WTC11 (cell line): ENCODE data around the gene DLL4. TPM values are rescaled to one million over a fixed set of nuclear protein-coding genes. Genes with fewer than 3 reads are reported as not detected.
A peak's percentile ranks its signal among the peaks of the same experiment; 100 is the strongest.

Source experiments
- AR ChIP-seq: fragments of 250-450 bp; sonication (Bioruptor Pico); IDR thresholded peaks from 2 replicates; pipeline ENCODE4 v1.9.0; 2021; ENCODE audit warnings: mild to moderate bottlenecking
- ATF3 ChIP-seq: sonication (generic); formaldehyde crosslinking; conservative IDR thresholded peaks from 2 replicates; pipeline ENCODE4 v1.8.1; 2022; ENCODE audit warnings: mild to moderate bottlenecking, missing genetic modification reagents
- ATF6 ChIP-seq: sonication (generic); formaldehyde crosslinking; IDR thresholded peaks from 2 replicates; pipeline ENCODE4 v1.8.1; 2023; ENCODE audit warnings: mild to moderate bottlenecking, missing genetic modification reagents
- CBFB ChIP-seq: sonication (generic); formaldehyde crosslinking; IDR thresholded peaks from 2 replicates; pipeline ENCODE4 v1.8.1; 2022; ENCODE audit warnings: mild to moderate bottlenecking, low read depth, missing genetic modification reagents
- EMX1 ChIP-seq: fragments of 250-450 bp; sonication (Bioruptor Pico); IDR thresholded peaks from 2 replicates; pipeline ENCODE4 v1.8.0; 2021; ENCODE audit warnings: mild to moderate bottlenecking
- ESRRA ChIP-seq: sonication (generic); formaldehyde crosslinking; IDR thresholded peaks from 2 replicates; pipeline ENCODE4 v1.8.1; 2022; ENCODE audit warnings: mild to moderate bottlenecking, missing genetic modification reagents, borderline replicate concordance
- ETV6 ChIP-seq: sonication (generic); formaldehyde crosslinking; IDR thresholded peaks from 2 replicates; pipeline ENCODE4 v1.8.1; 2022; ENCODE audit warnings: mild to moderate bottlenecking, missing genetic modification reagents
- FOXK1 ChIP-seq: sonication (generic); formaldehyde crosslinking; IDR thresholded peaks from 2 replicates; pipeline ENCODE4 v1.8.0; 2022; ENCODE audit warnings: mild to moderate bottlenecking, moderate library complexity, missing genetic modification reagents
- FOXP4 ChIP-seq: sonication (generic); formaldehyde crosslinking; IDR thresholded peaks from 2 replicates; pipeline ENCODE4 v1.8.0; 2022; ENCODE audit warnings: mild to moderate bottlenecking, missing genetic modification reagents
- MLX ChIP-seq: sonication (generic); formaldehyde crosslinking; IDR thresholded peaks from 2 replicates; pipeline ENCODE4 v1.8.1; 2023; ENCODE audit warnings: mild to moderate bottlenecking, missing genetic modification reagents, moderate library complexity
- MXD4 ChIP-seq: fragments of 250-450 bp; sonication (Bioruptor Pico); IDR thresholded peaks from 2 replicates; pipeline ENCODE4 v1.8.0; 2021; ENCODE audit warnings: mild to moderate bottlenecking, moderate library complexity, borderline replicate concordance
- NFATC4 ChIP-seq: fragments of 250-450 bp; sonication (Bioruptor Pico); IDR thresholded peaks from 2 replicates; pipeline ENCODE4 v1.9.0; 2021; ENCODE audit warnings: mild to moderate bottlenecking
- NFE2L1 ChIP-seq: sonication (generic); formaldehyde crosslinking; IDR thresholded peaks from 2 replicates; pipeline ENCODE4 v1.8.1; 2023; ENCODE audit warnings: missing genetic modification reagents
- OVOL2 ChIP-seq: fragments of 250-450 bp; sonication (Bioruptor Pico); IDR thresholded peaks from 2 replicates; pipeline ENCODE4 v1.9.0; 2021; ENCODE audit warnings: mild to moderate bottlenecking, borderline replicate concordance
- PREB ChIP-seq: sonication (generic); formaldehyde crosslinking; IDR thresholded peaks from 2 replicates; pipeline ENCODE4 v1.8.1; 2022; ENCODE audit warnings: mild to moderate bottlenecking, missing genetic modification reagents, moderate library complexity, borderline replicate concordance
- PRRX2 ChIP-seq: fragments of 250-450 bp; sonication (Bioruptor Pico); IDR thresholded peaks from 2 replicates; pipeline ENCODE4 v1.8.0; 2021; ENCODE audit warnings: mild to moderate bottlenecking
- SMAD4 ChIP-seq: sonication (generic); formaldehyde crosslinking; IDR thresholded peaks from 2 replicates; pipeline ENCODE4 v1.8.0; 2022; ENCODE audit warnings: mild to moderate bottlenecking, missing genetic modification reagents
- TP53 ChIP-seq: sonication (generic); formaldehyde crosslinking; IDR thresholded peaks from 2 replicates; pipeline ENCODE4 v1.8.1; 2023; ENCODE audit warnings: mild to moderate bottlenecking, missing genetic modification reagents
- USF1 ChIP-seq: sonication (generic); formaldehyde crosslinking; IDR thresholded peaks from 2 replicates; pipeline ENCODE4 v1.8.0; 2022; ENCODE audit warnings: mild to moderate bottlenecking, missing genetic modification reagents
- ZNF121 ChIP-seq: sonication (generic); formaldehyde crosslinking; IDR thresholded peaks from 2 replicates; pipeline ENCODE4 v1.8.0; 2023; ENCODE audit warnings: missing genetic modification reagents
- ZNF281 ChIP-seq: sonication (generic); formaldehyde crosslinking; IDR thresholded peaks from 2 replicates; pipeline ENCODE4 v1.8.0; 2023; ENCODE audit warnings: mild to moderate bottlenecking, missing genetic modification reagents
- ZNF423 ChIP-seq: fragments of 250-450 bp; sonication (Bioruptor Pico); IDR thresholded peaks from 2 replicates; pipeline ENCODE4 v2.1.2; 2022; ENCODE audit warnings: mild to moderate bottlenecking, moderate library complexity
- ZNF512 ChIP-seq: sonication (generic); formaldehyde crosslinking; IDR thresholded peaks from 2 replicates; pipeline ENCODE4 v1.8.1; 2022; ENCODE audit warnings: missing genetic modification reagents, borderline replicate concordance
- total RNA-seq: library from RNA; stranded (reverse); gene quantifications from 3 replicates; pipeline ENCODE4 v1.2.3, GENCODE V29; 2021

DLL4 gene
- total RNA-seq, 1 experiment from 2014 or later: 0.94 TPM

- TF ChIP-seq ZNF281 (CRISPR knock-in tag): peak; percentile 63; the same call in 1 of the 2 replicates
- TF ChIP-seq FOXK1 (CRISPR knock-in tag): peak; percentile 63; the same call in 1 of the 2 replicates
- no peak for TF ChIP-seq OVOL2 (CRISPR knock-in tag)
- no peak for TF ChIP-seq EMX1 (CRISPR knock-in tag)
- no peak for TF ChIP-seq NFATC4 (CRISPR knock-in tag)
- TF ChIP-seq ZNF423 (CRISPR knock-in tag): no peak
- TF ChIP-seq TP53 (CRISPR knock-in tag): no peak
- TF ChIP-seq NFE2L1 (CRISPR knock-in tag): 0 out of 2 replicates have a peak, but pooled peaks have one; percentile 21
- no peak for TF ChIP-seq PREB (CRISPR knock-in tag)
- TF ChIP-seq FOXP4 (CRISPR knock-in tag): peak; percentile 75; the same call in 1 of the 2 replicates
- TF ChIP-seq USF1: peak; percentile 52
- no peak for TF ChIP-seq ATF6 (CRISPR knock-in tag)
- no peak for TF ChIP-seq PRRX2
- peak; percentile 52; the same call in 1 of the 2 replicates for TF ChIP-seq ETV6 (CRISPR knock-in tag)
- no peak for TF ChIP-seq SMAD4 (CRISPR knock-in tag)
- no peak for TF ChIP-seq ZNF121 (CRISPR knock-in tag)
- no peak for TF ChIP-seq AR (CRISPR knock-in tag)
- TF ChIP-seq MLX (CRISPR knock-in tag): no peak
- no peak for TF ChIP-seq MXD4 (CRISPR knock-in tag)
- no peak for TF ChIP-seq ESRRA (CRISPR knock-in tag)
- TF ChIP-seq ATF3 (CRISPR knock-in tag): no peak
- no peak for TF ChIP-seq ZNF512 (CRISPR knock-in tag)
- no peak for TF ChIP-seq CBFB (CRISPR knock-in tag)
Observed at GRCh38 chr15:40930430-40931299, 1.5 kb downstream of the DLL4 start (continued).
